Muscle of leg (tissue), 11 donors: ENCODE measurements around the gene PHF20. TPM values are rescaled to one million over a fixed set of nuclear protein-coding genes. Genes with fewer than 3 reads are reported as not detected.

Experiments
- DNase-seq: peaks from one replicate; pipeline ENCODE4 v3.0.0; 2013
- H3K27ac ChIP-seq: one replicate; pipeline ENCODE4 v1.5.1; 2013; ENCODE audit warnings: mild to moderate bottlenecking, low read length, control low read depth
- H3K27me3 ChIP-seq: one replicate; pipeline ENCODE4 v1.6.1; 2013; ENCODE audit warnings: low read length; ENCODE audit not compliant: control insufficient read depth, insufficient read depth
- H3K36me3 ChIP-seq: one replicate; pipeline ENCODE4 v1.6.1; 2013; ENCODE audit warnings: low read length; ENCODE audit not compliant: control insufficient read depth, insufficient read depth
- H3K4me1 ChIP-seq: one replicate; pipeline ENCODE4 v1.6.1; 2013; ENCODE audit warnings: low read length; ENCODE audit not compliant: control insufficient read depth, insufficient read depth
- H3K4me3 ChIP-seq: one replicate; pipeline ENCODE4 v1.5.1; 2013; ENCODE audit warnings: low read length, control low read depth
- H3K9me3 ChIP-seq: replicated peaks from 2 replicates; pipeline ENCODE4 v1.6.1; 2013; ENCODE audit warnings: low read depth, low read length; ENCODE audit not compliant: control insufficient read depth
- WGBS: methylation state at CpG from one replicate; pipeline ENCODE4 v1.1.5; 2013; ENCODE audit warnings: missing lambda C conversion rate; ENCODE audit not compliant: insufficient coverage; 5-methylcytosine and 5-hydroxymethylcytosine counted together
- polyA plus RNA-seq, 8 donors: library from polyadenylated mRNA; unstranded; fragments of 120-200 nt; gene quantifications; one replicate each; pipeline versions ENCODE4 v1.2.1 to v1.2.3, GENCODE V29; 2013; ENCODE audit warnings: inconsistent platforms in 1 of 8, low replicate concordance in 1 of 8; ENCODE audit not compliant: insufficient read length in 8 of 8, insufficient read depth in 1 of 8
- total RNA-seq: library from RNA; stranded (reverse); fragments of 120-200 nt; gene quantifications from one replicate; pipeline ENCODE4 v1.2.4, GENCODE V29; 2013

The PHF20 gene
- total and polyA plus RNA-seq, 9 donors, result 24.1 to 35.0 (median 28.5) TPM

- H3K27me3 ChIP-seq, result no peaks in the 10 kb centered on the region
- H3K4me3 ChIP-seq, result no peak overlapping the region
- H3K9me3 ChIP-seq, result no peaks in the 10 kb centered on the region
- H3K36me3 ChIP-seq, result peaks cover 60% of the 10 kb centered on the region
- WGBS, result no CpG with 5 or more reads among the region's 4 CpGs
- no peaks in the 10 kb centered on the region for H3K4me1 ChIP-seq
- H3K27ac ChIP-seq, result no peak overlapping the region
- no peak for DNase-seq
Measured at GRCh38 chr20:35730583-35731468, 41.0 kb upstream of the PHF20 start.

- no peak for DNase-seq
- Histone ChIP-seq H3K27ac (no peak overlapping the region), H3K4me3 (no peak overlapping the region), H3K4me1 (no peaks in the 10 kb centered on the region), H3K9me3 (no peaks in the 10 kb centered on the region), H3K27me3 (no peaks in the 10 kb centered on the region), H3K36me3 (peaks cover 59% of the 10 kb centered on the region)
- WGBS, result no CpG with 5 or more reads among the region's 2 CpGs
Measured at GRCh38 chr20:35731469-35731788, 40.4 kb upstream of the PHF20 start.

DNA sequence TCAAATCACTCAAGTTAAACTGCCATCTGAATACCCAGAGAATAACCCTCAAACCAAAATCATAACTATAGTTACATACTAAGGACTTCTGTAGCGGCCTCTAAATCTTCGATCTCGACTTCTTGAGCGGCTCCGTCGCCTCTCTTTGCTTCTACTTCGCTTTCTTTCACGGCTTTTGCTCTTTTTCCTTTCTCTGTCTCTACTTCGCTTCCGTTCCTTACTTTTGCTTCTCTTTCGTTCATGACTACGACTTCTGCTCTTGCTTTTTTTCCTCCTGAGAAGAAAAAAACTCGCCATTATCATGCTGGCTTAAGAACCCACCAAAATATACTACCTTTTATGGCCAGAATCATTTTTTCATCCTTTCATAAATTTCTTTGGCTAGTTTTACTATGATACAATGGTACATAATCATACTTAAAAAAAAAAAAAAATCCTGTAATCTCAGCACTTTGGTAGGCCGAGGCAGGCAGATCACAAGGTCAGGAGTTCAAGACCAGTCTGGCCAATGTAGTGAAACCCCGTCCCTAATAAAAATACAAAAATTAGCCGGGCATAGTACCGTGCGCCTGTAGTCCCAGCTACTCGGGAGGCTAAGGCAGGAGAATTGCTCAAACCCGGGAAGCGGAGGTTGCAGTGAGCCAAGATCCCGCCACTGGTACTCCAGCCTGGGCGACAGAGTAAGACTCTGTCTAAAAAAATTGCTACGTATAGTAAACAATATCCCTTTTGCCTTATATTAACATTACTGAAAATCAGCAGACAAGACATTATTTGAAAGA is 39.8 kb upstream of the PHF20 start:
- no peaks in the 10 kb centered on the region for H3K4me1 ChIP-seq
- no peak overlapping the region for H3K4me3 ChIP-seq
- H3K27me3 ChIP-seq, result no peaks in the 10 kb centered on the region
- no peaks in the 10 kb centered on the region for H3K9me3 ChIP-seq
- no peak overlapping the region for H3K27ac ChIP-seq
- WGBS, result 85% methylated on average over 18 of the region's 24 CpGs
- DNase-seq, result no peak
- H3K36me3 ChIP-seq, result peaks cover 58% of the 10 kb centered on the region

GRCh38 chr20:35732644-35732982 is 39.2 kb upstream of the PHF20 start:
- DNase-seq, result no peak
- H3K4me1 ChIP-seq, result no peaks in the 10 kb centered on the region
- peaks cover 59% of the 10 kb centered on the region for H3K36me3 ChIP-seq
- 60% methylated on average over 1 of the region's 1 CpG for WGBS
- no peak overlapping the region for H3K4me3 ChIP-seq
- no peaks in the 10 kb centered on the region for H3K27me3 ChIP-seq
- no peak overlapping the region for H3K27ac ChIP-seq
- H3K9me3 ChIP-seq, result no peaks in the 10 kb centered on the region

- peaks cover 60% of the 10 kb centered on the region for H3K36me3 ChIP-seq
- DNase-seq, result no peak
- H3K27me3 ChIP-seq, result no peaks in the 10 kb centered on the region
- peaks cover 2% of the 10 kb centered on the region for H3K4me1 ChIP-seq
- H3K27ac ChIP-seq, result no peak overlapping the region
- H3K9me3 ChIP-seq, result no peaks in the 10 kb centered on the region
- no peak overlapping the region for H3K4me3 ChIP-seq
Measured at GRCh38 chr20:35734374-35734773, 37.4 kb upstream of the PHF20 start.

- peaks cover 58% of the 10 kb centered on the region for H3K36me3 ChIP-seq
- DNase-seq, result no peak
- H3K9me3 ChIP-seq, result no peaks in the 10 kb centered on the region
- H3K27me3 ChIP-seq, result no peaks in the 10 kb centered on the region
- H3K4me3 ChIP-seq, result no peak overlapping the region
- no CpG with 5 or more reads among the region's 4 CpGs for WGBS
- no peak overlapping the region for H3K27ac ChIP-seq
- H3K4me1 ChIP-seq, result peaks cover 2% of the 10 kb centered on the region
Measured at GRCh38 chr20:35734777-35735649, 36.8 kb upstream of the PHF20 start.

GRCh38 chr20:35735826-35736470 is 35.9 kb upstream of the PHF20 start:
- 88% methylated on average over 3 of the region's 7 CpGs for WGBS
- peaks cover 2% of the 10 kb centered on the region for H3K4me1 ChIP-seq

DNA sequence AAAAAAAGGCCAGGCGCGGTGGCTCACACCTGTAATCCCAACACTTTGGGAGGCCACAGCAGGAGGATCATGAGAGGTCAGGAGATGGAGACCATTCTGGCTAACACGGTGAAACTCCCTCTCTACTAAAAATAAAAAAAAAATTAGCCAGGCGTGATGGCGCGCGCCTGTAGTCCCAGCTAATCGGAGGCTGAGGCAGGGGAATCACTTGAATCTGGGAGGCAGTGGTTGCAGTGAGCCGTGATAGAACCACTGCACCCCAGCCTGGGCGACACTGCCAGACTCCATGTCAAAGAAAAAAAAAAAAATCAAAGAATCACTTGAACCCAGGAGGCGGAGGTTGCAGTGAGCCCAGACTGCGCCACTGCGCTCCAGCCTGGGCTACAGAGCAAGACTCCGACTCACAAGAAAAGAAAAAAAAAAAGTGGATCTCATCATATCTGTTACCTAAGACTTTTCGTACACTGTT is 33.9 kb upstream of the PHF20 start:
- Histone ChIP-seq H3K27me3 (no peaks in the 10 kb centered on the region), H3K4me3 (no peak overlapping the region), H3K36me3 (peaks cover 53% of the 10 kb centered on the region), H3K4me1 (peaks cover 3% of the 10 kb centered on the region), H3K27ac (no peak overlapping the region), H3K9me3 (no peaks in the 10 kb centered on the region)
- 96% methylated on average over 6 of the region's 15 CpGs for WGBS
- no peak for DNase-seq

More at GRCh38 chr20:35735826-35736470, 35.9 kb upstream of the PHF20 start:
- Histone ChIP-seq H3K27ac (no peak overlapping the region), H3K4me3 (no peak overlapping the region), H3K27me3 (no peaks in the 10 kb centered on the region), H3K36me3 (peaks cover 65% of the 10 kb centered on the region), H3K9me3 (no peaks in the 10 kb centered on the region)
- DNase-seq, result no peak

DNA sequence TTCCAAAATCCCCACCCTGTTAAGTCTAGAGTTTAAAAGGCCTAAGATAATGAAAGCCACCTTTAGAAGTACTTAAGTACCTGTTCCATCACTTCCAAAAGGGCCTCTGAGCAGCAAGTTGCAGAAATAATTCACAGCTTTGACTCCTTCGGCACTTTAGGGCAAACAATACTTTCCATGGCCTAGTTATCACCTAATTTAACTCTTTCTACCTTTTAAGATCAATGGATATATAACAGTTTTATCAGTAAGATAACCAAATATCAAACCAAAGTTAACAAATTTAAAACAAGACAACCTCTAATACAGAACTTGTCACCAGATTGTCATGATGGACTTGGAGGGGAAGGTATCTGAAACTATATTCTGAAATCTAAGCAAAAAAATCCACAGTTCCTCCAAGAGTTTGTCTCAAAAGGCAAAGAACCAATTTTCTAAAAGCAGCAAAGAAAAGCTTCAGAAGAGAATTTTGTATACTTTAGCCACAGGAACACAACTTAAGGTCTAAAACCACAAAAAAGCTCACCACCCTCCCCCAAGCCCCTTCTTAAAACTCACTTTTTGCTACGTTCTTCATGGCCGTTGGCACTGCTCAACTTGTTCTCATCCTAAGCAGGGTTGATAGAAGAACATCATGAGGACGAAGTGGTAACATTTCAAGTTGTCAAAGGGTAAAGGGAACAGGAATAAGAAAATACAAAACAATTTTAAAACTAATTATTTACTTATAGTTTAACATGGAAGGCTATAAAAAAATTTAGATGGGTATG is 33.2 kb upstream of the PHF20 start:
- no peak overlapping the region for H3K27ac ChIP-seq
- H3K4me1 ChIP-seq, result peaks cover 7% of the 10 kb centered on the region
- DNase-seq, result no peak
- no peak overlapping the region for H3K4me3 ChIP-seq
- H3K36me3 ChIP-seq, result peaks cover 47% of the 10 kb centered on the region
- WGBS, result no CpG with 5 or more reads among the region's 4 CpGs
- no peaks in the 10 kb centered on the region for H3K9me3 ChIP-seq
- no peaks in the 10 kb centered on the region for H3K27me3 ChIP-seq
